ENCODE data around the gene NRTN.

DNA sequence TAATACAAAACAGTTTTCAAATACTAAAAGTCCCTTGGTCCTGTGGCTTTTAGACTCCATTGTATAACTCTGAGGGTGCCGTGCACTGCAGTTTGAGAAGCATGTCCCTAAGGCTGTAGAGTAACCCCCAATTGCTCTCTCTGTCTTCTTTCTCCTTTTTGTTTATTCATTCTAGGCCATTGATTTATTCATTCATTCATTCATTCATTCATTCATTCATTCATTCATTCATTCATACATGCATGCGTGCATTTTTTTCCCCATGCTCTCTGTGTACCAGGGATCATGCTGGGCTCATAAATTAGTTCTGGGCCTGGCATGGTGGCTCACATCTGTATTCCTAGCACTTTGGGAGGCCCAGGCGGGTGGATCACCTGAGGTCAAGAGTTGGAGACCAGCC lies 39.6 kb upstream of the NRTN start:
- TF ChIP-seq, protein P1, sequence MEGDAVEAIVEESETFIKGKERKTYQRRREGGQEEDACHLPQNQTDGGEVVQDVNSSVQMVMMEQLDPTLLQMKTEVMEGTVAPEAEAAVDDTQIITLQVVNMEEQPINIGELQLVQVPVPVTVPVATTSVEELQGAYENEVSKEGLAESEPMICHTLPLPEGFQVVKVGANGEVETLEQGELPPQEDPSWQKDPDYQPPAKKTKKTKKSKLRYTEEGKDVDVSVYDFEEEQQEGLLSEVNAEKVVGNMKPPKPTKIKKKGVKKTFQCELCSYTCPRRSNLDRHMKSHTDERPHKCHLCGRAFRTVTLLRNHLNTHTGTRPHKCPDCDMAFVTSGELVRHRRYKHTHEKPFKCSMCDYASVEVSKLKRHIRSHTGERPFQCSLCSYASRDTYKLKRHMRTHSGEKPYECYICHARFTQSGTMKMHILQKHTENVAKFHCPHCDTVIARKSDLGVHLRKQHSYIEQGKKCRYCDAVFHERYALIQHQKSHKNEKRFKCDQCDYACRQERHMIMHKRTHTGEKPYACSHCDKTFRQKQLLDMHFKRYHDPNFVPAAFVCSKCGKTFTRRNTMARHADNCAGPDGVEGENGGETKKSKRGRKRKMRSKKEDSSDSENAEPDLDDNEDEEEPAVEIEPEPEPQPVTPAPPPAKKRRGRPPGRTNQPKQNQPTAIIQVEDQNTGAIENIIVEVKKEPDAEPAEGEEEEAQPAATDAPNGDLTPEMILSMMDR (IDR thresholded peaks at IDR 0.05): no peak
- TF ChIP-seq POLR2A (IDR thresholded peaks at IDR 0.05): no peak

All from transverse colon (tissue), 3 donors.